ENCODE data around the gene RNF144A.

The RNF144A gene

GRCh38 chr2:7007846-7008741 lies 90.9 kb downstream of the RNF144A start:
- DNase-seq (ENCODE audit: low read depth), result peak; percentile 67

- no peak for DNase-seq (ENCODE audit: low read depth)
Measured at GRCh38 chr2:7009207-7009911, 92.1 kb downstream of the RNF144A start.

GRCh38 chr2:7010391-7011054 lies 93.3 kb downstream of the RNF144A start:
- peak; percentile 85 for DNase-seq (ENCODE audit: low read depth)

GRCh38 chr2:7011356-7012083 lies 94.3 kb downstream of the RNF144A start:
- peak; percentile 96 for DNase-seq (ENCODE audit: low read depth)

GRCh38 chr2:7012141-7012764 lies 95.0 kb downstream of the RNF144A start:
- no peak for DNase-seq (ENCODE audit: low read depth)

- no peak for DNase-seq (ENCODE audit: low read depth)
Measured at GRCh38 chr2:7013471-7014160, 96.4 kb downstream of the RNF144A start.

- DNase-seq (ENCODE audit: low read depth), result no peak
Measured at GRCh38 chr2:7014174-7014640, 97.0 kb downstream of the RNF144A start.

GRCh38 chr2:7015007-7015950 lies 98.1 kb downstream of the RNF144A start:
- no peak for DNase-seq (ENCODE audit: low read depth)

GRCh38 chr2:7016148-7016547 lies 98.9 kb downstream of the RNF144A start:
- DNase-seq (ENCODE audit: low read depth), result no peak

- DNase-seq (ENCODE audit: low read depth), result no peak
Measured at GRCh38 chr2:7016601-7017211, 99.5 kb downstream of the RNF144A start.

- DNase-seq (ENCODE audit: low read depth), result no peak
Measured at GRCh38 chr2:7017671-7018281, 100.6 kb downstream of the RNF144A start.

GRCh38 chr2:7018282-7018701 lies 101.1 kb downstream of the RNF144A start:
- DNase-seq (ENCODE audit: low read depth), result no peak

- DNase-seq (ENCODE audit: low read depth), result no peak
Measured at GRCh38 chr2:7018767-7019166, 101.6 kb downstream of the RNF144A start.

- DNase-seq (ENCODE audit: low read depth), result no peak
Measured at GRCh38 chr2:7019191-7019590, 102.0 kb downstream of the RNF144A start.

- no peak for DNase-seq (ENCODE audit: low read depth)
Measured at GRCh38 chr2:7020059-7020458, 102.8 kb downstream of the RNF144A start.

GRCh38 chr2:7020468-7020867 lies 103.3 kb downstream of the RNF144A start:
- no peak for DNase-seq (ENCODE audit: low read depth)

GRCh38 chr2:7020939-7021470 lies 103.8 kb downstream of the RNF144A start:
- DNase-seq (ENCODE audit: low read depth), result no peak
